ENCODE results near the gene PAX5. TPM values are rescaled to one million over a fixed set of nuclear protein-coding genes. Genes with fewer than 3 reads are reported as not detected.

PAX5 gene
- total RNA-seq, 1 donor from 2014 or later: not detected

DNA sequence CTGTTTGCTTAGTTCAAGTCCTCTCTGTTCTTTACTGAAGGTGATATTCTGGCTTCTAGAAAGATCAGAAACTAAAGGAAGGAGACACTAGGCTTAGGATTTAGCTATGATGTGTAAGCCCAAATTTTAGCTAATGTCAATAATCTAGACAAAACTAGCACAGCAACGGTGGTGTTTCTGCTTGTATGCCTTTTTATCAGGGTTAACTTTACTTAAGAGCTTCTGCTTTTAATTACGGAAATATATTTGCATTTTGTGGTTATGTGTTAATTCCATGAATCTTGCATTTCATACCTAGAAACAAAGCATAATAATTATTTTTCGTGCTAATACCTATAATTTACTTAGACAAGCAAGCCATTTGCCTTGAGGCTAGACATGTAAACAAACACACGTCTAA lies 96.1 kb downstream of the PAX5 start:
- DNase-seq (ENCODE audit: low spot score in 2 of 2): no peak
- Histone ChIP-seq H3K27me3 (no peaks in the 10 kb centered on the region), H3K4me1 (no peaks in the 10 kb centered on the region), H3K4me3 (no peak overlapping the region), H3K9me3 (no peaks in the 10 kb centered on the region), H3K36me3 (no peaks in the 10 kb centered on the region), H3K27ac (no peak overlapping the region)
- intact Hi-C loops (cut with DNase I): no loop called here
- TF ChIP-seq, protein P1, sequence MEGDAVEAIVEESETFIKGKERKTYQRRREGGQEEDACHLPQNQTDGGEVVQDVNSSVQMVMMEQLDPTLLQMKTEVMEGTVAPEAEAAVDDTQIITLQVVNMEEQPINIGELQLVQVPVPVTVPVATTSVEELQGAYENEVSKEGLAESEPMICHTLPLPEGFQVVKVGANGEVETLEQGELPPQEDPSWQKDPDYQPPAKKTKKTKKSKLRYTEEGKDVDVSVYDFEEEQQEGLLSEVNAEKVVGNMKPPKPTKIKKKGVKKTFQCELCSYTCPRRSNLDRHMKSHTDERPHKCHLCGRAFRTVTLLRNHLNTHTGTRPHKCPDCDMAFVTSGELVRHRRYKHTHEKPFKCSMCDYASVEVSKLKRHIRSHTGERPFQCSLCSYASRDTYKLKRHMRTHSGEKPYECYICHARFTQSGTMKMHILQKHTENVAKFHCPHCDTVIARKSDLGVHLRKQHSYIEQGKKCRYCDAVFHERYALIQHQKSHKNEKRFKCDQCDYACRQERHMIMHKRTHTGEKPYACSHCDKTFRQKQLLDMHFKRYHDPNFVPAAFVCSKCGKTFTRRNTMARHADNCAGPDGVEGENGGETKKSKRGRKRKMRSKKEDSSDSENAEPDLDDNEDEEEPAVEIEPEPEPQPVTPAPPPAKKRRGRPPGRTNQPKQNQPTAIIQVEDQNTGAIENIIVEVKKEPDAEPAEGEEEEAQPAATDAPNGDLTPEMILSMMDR (IDR thresholded peaks at IDR 0.05): no peak

DNA sequence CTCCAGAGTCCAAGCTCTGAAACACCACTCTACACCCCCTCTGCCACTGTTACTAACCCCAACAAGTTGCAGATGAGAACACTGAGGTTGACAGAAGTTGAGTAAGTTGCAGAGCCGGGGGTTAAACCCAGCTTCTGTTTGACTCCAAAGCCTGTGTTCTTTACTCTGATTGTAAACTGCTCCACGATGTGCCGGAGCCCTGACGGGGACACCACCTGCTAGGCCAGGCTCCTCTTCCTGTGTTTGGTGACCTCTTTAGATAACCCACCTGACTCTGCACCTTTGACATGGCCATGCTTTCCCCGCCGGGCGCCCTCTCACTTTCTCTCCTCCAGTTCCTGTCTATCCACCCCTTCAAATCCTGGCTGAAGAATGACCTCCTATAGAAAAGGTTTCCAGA lies 96.7 kb downstream of the PAX5 start:
- TF ChIP-seq, protein P1 (IDR thresholded peaks at IDR 0.05): no peak
- intact Hi-C loops (cut with DNase I): no loop called here
- Histone ChIP-seq H3K4me1 (no peaks in the 10 kb centered on the region), H3K4me3 (no peak overlapping the region), H3K9me3 (no peaks in the 10 kb centered on the region), H3K27me3 (no peaks in the 10 kb centered on the region), H3K36me3 (no peaks in the 10 kb centered on the region), H3K27ac (no peak overlapping the region)
- no peak for DNase-seq (ENCODE audit: low spot score in 2 of 2)

DNA sequence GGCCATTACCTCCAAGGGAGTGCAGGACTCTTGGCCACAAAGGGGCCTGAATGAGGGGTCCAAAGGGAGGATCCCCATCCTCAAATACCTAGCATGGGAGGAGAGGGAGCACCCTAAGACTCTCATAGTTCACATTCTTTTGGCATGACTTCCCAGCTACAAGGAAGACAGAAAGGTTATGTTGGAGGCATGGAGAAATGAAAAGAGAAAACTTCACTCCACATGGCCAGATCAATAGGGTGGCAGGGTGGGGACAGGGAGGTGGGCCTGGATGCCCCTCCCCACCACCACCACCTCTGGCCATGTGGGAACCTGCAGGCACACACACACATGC lies 97.6 kb downstream of the PAX5 start:
- no peak for DNase-seq (ENCODE audit: low spot score in 2 of 2)
- TF ChIP-seq, protein P1 (IDR thresholded peaks at IDR 0.05): no peak
- no peak overlapping the region for H3K27ac ChIP-seq
- no peaks in the 10 kb centered on the region for H3K9me3 ChIP-seq
- intact Hi-C loops (cut with DNase I): no loop called here
- H3K4me3 ChIP-seq: no peak overlapping the region
- no peaks in the 10 kb centered on the region for H3K27me3 ChIP-seq
- no peaks in the 10 kb centered on the region for H3K36me3 ChIP-seq
- no peaks in the 10 kb centered on the region for H3K4me1 ChIP-seq

DNA sequence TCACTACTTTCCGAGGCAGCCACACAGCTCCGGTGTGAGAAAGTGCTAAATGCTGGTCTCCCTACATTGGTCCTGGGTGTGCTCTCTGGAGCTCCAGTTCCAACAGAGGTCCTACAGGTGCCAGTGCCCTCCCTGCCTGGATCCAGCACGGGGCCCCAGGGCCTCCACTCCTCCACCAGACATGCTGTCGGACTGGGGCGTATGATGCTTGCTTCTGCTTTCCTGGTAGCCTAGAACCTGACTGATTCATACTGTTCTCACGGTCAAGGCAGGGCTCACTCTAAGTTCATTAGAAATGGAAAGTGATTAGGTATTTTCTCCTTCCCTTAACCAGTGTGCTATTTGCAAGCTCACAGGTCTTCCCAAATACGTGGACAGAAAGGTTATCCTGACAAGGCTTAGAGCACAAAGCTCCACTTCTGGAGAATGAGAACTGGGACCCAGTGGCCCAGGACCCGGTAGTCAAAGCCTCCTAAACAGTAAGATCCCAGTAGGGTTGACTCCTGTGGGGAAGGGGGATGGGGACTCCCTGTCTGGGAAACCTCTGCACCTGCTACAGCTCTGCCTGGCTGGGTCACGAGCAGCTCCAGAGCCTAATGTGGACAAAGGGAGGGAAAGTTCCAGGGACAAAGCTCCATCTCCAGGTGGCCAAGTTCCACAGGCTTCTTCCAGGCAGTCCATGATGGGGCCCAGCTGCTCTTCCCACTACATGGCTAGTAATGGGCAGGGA lies 98.1 kb downstream of the PAX5 start:
- Histone ChIP-seq H3K4me1 (no peaks in the 10 kb centered on the region), H3K27ac (no peak overlapping the region), H3K9me3 (no peaks in the 10 kb centered on the region), H3K27me3 (no peaks in the 10 kb centered on the region), H3K36me3 (no peaks in the 10 kb centered on the region), H3K4me3 (no peak overlapping the region)
- TF ChIP-seq, protein P1 (IDR thresholded peaks at IDR 0.05): no peak
- intact Hi-C loops (cut with DNase I): no loop called here
- no peak for DNase-seq (ENCODE audit: low spot score in 2 of 2)

DNA sequence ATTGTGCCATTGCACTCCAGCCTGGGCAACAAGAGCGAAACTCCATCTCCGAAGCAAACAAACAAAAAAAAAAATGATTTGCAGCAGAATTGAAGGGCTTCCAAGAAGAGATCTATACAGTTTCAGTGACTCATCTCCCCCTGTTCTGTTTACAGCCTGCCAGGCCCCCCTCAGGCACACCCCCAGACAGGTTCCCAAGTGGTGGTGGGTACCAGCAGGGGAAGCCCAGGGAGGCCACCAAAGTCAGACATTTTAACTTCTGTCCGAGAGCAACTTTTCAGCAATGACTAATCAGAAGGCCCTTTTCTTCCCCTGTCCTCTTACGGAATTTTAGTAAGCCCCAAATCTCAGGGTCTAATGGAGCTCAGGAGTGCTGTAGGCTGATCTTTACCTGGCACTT lies 98.7 kb downstream of the PAX5 start:
- no peaks in the 10 kb centered on the region for H3K27me3 ChIP-seq

More for the DNA sequence above, 98.7 kb downstream of the PAX5 start:
- TF ChIP-seq, protein P1 (IDR thresholded peaks at IDR 0.05): no peak
- no peaks in the 10 kb centered on the region for H3K36me3 ChIP-seq
- no peak overlapping the region for H3K27ac ChIP-seq
- no peaks in the 10 kb centered on the region for H3K9me3 ChIP-seq
- no peak for DNase-seq (ENCODE audit: low spot score in 2 of 2)
- intact Hi-C loops (cut with DNase I): no loop called here
- H3K4me3 ChIP-seq: no peak overlapping the region
- no peaks in the 10 kb centered on the region for H3K4me1 ChIP-seq

Data from ascending aorta (tissue), 2 donors.